H7 (cell line): ENCODE data around the gene EXOC4. TPM values are rescaled to one million over a fixed set of nuclear protein-coding genes. Genes with fewer than 3 reads are reported as not detected.

ENCODE experiments used
- DNase-seq: peaks from one replicate; pipeline ENCODE4 v3.0.0; 2012
- H3K27me3 ChIP-seq: 2 replicates; pipeline ENCODE4 v1.6.0; 2011; ENCODE audit warnings: mild to moderate bottlenecking, low read length; ENCODE audit not compliant: control insufficient read depth, insufficient read depth
- H3K36me3 ChIP-seq: replicated peaks from 2 replicates; pipeline ENCODE4 v1.5.1; 2011; ENCODE audit warnings: low read length; ENCODE audit not compliant: control insufficient read depth, insufficient read depth
- H3K4me3 ChIP-seq: 2 replicates; pipeline ENCODE4 v1.5.1; 2011; ENCODE audit warnings: low read depth, mild to moderate bottlenecking, control low read depth, low read length, moderate library complexity; ENCODE audit not compliant: insufficient read depth
- total RNA-seq: library from RNA; depleted of rRNA; stranded (reverse); fragments of >200 nt; shearing (Covaris generic); gene quantifications from 2 replicates; pipeline ENCODE4 v1.2.3, GENCODE V29; 2014

EXOC4 gene
- total RNA-seq, 1 experiment from 2014 or later: 44.8 TPM

- Histone ChIP-seq H3K4me3 (no peak overlapping the region), H3K36me3 (no peaks in the 10 kb centered on the region), H3K27me3 (no peaks in the 10 kb centered on the region)
- no peak for DNase-seq
Observed at GRCh38 chr7:133292631-133293030, 39.8 kb downstream of the EXOC4 start.

- Histone ChIP-seq H3K27me3 (no peaks in the 10 kb centered on the region), H3K4me3 (no peak overlapping the region), H3K36me3 (no peaks in the 10 kb centered on the region)
- no peak for DNase-seq
Observed at GRCh38 chr7:133293384-133294160, 40.7 kb downstream of the EXOC4 start.

- H3K36me3 ChIP-seq: no peaks in the 10 kb centered on the region
- no peaks in the 10 kb centered on the region for H3K27me3 ChIP-seq
- no peak for DNase-seq
- H3K4me3 ChIP-seq: no peak overlapping the region
Observed at GRCh38 chr7:133294234-133294633, 41.4 kb downstream of the EXOC4 start.

- no peaks in the 10 kb centered on the region for H3K27me3 ChIP-seq
- H3K4me3 ChIP-seq: no peak overlapping the region
- H3K36me3 ChIP-seq: no peaks in the 10 kb centered on the region
- no peak for DNase-seq
Observed at GRCh38 chr7:133295484-133295883, 42.6 kb downstream of the EXOC4 start.

GRCh38 chr7:133297093-133297492 is 44.2 kb downstream of the EXOC4 start:
- H3K27me3 ChIP-seq: no peaks in the 10 kb centered on the region
- H3K4me3 ChIP-seq: no peak overlapping the region
- no peak for DNase-seq
- no peaks in the 10 kb centered on the region for H3K36me3 ChIP-seq

- no peak for DNase-seq
- H3K27me3 ChIP-seq: no peaks in the 10 kb centered on the region
- no peaks in the 10 kb centered on the region for H3K36me3 ChIP-seq
- no peak overlapping the region for H3K4me3 ChIP-seq
Observed at GRCh38 chr7:133298080-133298479, 45.2 kb downstream of the EXOC4 start.

GRCh38 chr7:133299676-133300075 is 46.8 kb downstream of the EXOC4 start:
- Histone ChIP-seq H3K36me3 (no peaks in the 10 kb centered on the region), H3K27me3 (no peaks in the 10 kb centered on the region), H3K4me3 (no peak overlapping the region)
- no peak for DNase-seq

- Histone ChIP-seq H3K36me3 (no peaks in the 10 kb centered on the region), H3K27me3 (no peaks in the 10 kb centered on the region), H3K4me3 (no peak overlapping the region)
- DNase-seq: no peak
Observed at GRCh38 chr7:133300088-133300487, 47.2 kb downstream of the EXOC4 start.

GRCh38 chr7:133300811-133301210 is 47.9 kb downstream of the EXOC4 start:
- Histone ChIP-seq H3K27me3 (no peaks in the 10 kb centered on the region), H3K4me3 (no peak overlapping the region), H3K36me3 (no peaks in the 10 kb centered on the region)
- no peak for DNase-seq

GRCh38 chr7:133301444-133301843 is 48.6 kb downstream of the EXOC4 start:
- no peak for DNase-seq
- H3K4me3 ChIP-seq: no peak overlapping the region
- H3K36me3 ChIP-seq: no peaks in the 10 kb centered on the region; the same call in 1 of the 2 replicates
- no peaks in the 10 kb centered on the region for H3K27me3 ChIP-seq

- DNase-seq: no peak
- Histone ChIP-seq H3K4me3 (no peak overlapping the region), H3K27me3 (no peaks in the 10 kb centered on the region), H3K36me3 (peaks cover 3% of the 10 kb centered on the region; the same call in 1 of the 2 replicates)
Observed at GRCh38 chr7:133303372-133303771, 50.5 kb downstream of the EXOC4 start.

GRCh38 chr7:133303931-133304330 is 51.1 kb downstream of the EXOC4 start:
- H3K4me3 ChIP-seq: no peak overlapping the region
- DNase-seq: no peak
- H3K36me3 ChIP-seq: peaks cover 3% of the 10 kb centered on the region; the same call in 1 of the 2 replicates
- H3K27me3 ChIP-seq: no peaks in the 10 kb centered on the region

GRCh38 chr7:133309333-133309732 is 56.5 kb downstream of the EXOC4 start:
- H3K27me3 ChIP-seq: no peaks in the 10 kb centered on the region
- no peak for DNase-seq
- H3K36me3 ChIP-seq: peaks cover 3% of the 10 kb centered on the region; the same call in 1 of the 2 replicates
- H3K4me3 ChIP-seq: no peak overlapping the region

GRCh38 chr7:133310232-133310862 is 57.5 kb downstream of the EXOC4 start:
- no peaks in the 10 kb centered on the region for H3K27me3 ChIP-seq
- peaks cover 3% of the 10 kb centered on the region; the same call in 1 of the 2 replicates for H3K36me3 ChIP-seq
- DNase-seq: no peak
- no peak overlapping the region for H3K4me3 ChIP-seq

- Histone ChIP-seq H3K27me3 (no peaks in the 10 kb centered on the region), H3K36me3 (no peaks in the 10 kb centered on the region), H3K4me3 (no peak overlapping the region)
- DNase-seq: no peak
Observed at GRCh38 chr7:133313575-133313974, 60.7 kb downstream of the EXOC4 start.
